Activated CD8-positive, alpha-beta T cell treated with anti-CD3 and anti-CD28 coated beads for 36 hours (primary cell): ENCODE results near the gene PTPRD. TPM values are rescaled to one million over a fixed set of nuclear protein-coding genes. Genes with fewer than 3 reads are reported as not detected.

Source experiments
- ATAC-seq: fragments of 200-7000 bp; cut with Tn5 transposase; one replicate; pipeline ENCODE4 v1.10.0; 2021; ENCODE audit warnings: mild to moderate bottlenecking, moderate library complexity
- CTCF ChIA-PET: fragments of 350-600 bp; sonication (Branson Sonifier 250); formaldehyde crosslinking; loops from one replicate; lab custom pipeline; 2021; ENCODE audit warnings: antibody characterized with exemption; lab: Charles Lee
- POLR2A ChIA-PET: fragments of 350-600 bp; sonication (Branson Sonifier 250); formaldehyde crosslinking; loops from one replicate; lab custom pipeline; 2021; ENCODE audit warnings: antibody characterized with exemption; lab: Charles Lee
- DNase-seq: peaks from one replicate; pipeline ENCODE4 v3.0.0-alpha.2; 2020
- H3K27ac Mint-ChIP-seq: one replicate; pipeline ENCODE4 v1.8.0; 2021; ENCODE audit warnings: mild to moderate bottlenecking, mixed read lengths
- H3K27me3 Mint-ChIP-seq: one replicate; pipeline ENCODE4 v1.8.0; 2021; ENCODE audit warnings: mixed read lengths
- H3K36me3 Mint-ChIP-seq: one replicate; pipeline ENCODE4 v1.8.0; 2021; ENCODE audit warnings: low read depth, mixed read lengths
- H3K4me1 Mint-ChIP-seq: one replicate; pipeline ENCODE4 v1.8.0; 2021; ENCODE audit warnings: low read depth, mixed read lengths
- H3K4me3 Mint-ChIP-seq: one replicate; pipeline ENCODE4 v1.8.0; 2021; ENCODE audit warnings: mild to moderate bottlenecking, moderate library complexity, mixed read lengths
- H3K9me3 Mint-ChIP-seq: one replicate; pipeline ENCODE4 v1.8.0; 2021; ENCODE audit warnings: mixed read lengths
- intact Hi-C: fragments of 100-400 bp; cut with micrococcal nuclease; formaldehyde crosslinking; loops from one replicate; pipeline ENCODE4 v1.10.0; 2022
- total RNA-seq, 2 experiments: library from RNA; stranded (reverse); gene quantifications; one replicate each; pipeline ENCODE4 v1.2.3, GENCODE V29; 2021
- TF ChIP-seq, protein P1 (sequence below): fragments of 200-600 bp; IDR thresholded peaks from one replicate; pipeline ENCODE4 v1.8.0; 2022; ENCODE audit warnings: antibody characterized with exemption, mild to moderate bottlenecking

PTPRD gene
- total RNA-seq, 2 experiments from 2014 or later, result not detected

- DNase-seq (no peak), ATAC-seq (no peak)
- CTCF ChIA-PET, result interaction anchor here (1.3 kb wide), 1 partner anchor 34 kb away, joined by 3 read pairs; no protein-coding TSS in a partner anchor
- H3K27ac Mint-ChIP-seq, result no peak overlapping the region
- H3K36me3 Mint-ChIP-seq, result no peaks in the 10 kb centered on the region
- H3K4me3 Mint-ChIP-seq, result no peak overlapping the region
- POLR2A ChIA-PET, result no interaction called here
- no peaks in the 10 kb centered on the region for H3K9me3 Mint-ChIP-seq
- TF ChIP-seq, protein P1, sequence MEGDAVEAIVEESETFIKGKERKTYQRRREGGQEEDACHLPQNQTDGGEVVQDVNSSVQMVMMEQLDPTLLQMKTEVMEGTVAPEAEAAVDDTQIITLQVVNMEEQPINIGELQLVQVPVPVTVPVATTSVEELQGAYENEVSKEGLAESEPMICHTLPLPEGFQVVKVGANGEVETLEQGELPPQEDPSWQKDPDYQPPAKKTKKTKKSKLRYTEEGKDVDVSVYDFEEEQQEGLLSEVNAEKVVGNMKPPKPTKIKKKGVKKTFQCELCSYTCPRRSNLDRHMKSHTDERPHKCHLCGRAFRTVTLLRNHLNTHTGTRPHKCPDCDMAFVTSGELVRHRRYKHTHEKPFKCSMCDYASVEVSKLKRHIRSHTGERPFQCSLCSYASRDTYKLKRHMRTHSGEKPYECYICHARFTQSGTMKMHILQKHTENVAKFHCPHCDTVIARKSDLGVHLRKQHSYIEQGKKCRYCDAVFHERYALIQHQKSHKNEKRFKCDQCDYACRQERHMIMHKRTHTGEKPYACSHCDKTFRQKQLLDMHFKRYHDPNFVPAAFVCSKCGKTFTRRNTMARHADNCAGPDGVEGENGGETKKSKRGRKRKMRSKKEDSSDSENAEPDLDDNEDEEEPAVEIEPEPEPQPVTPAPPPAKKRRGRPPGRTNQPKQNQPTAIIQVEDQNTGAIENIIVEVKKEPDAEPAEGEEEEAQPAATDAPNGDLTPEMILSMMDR, result no peak
- intact Hi-C loops, result no loop called here
- no peaks in the 10 kb centered on the region for H3K4me1 Mint-ChIP-seq
- H3K27me3 Mint-ChIP-seq, result no peaks in the 10 kb centered on the region
These were observed 1927.7 kb downstream of the PTPRD start for GRCh38 chr9:8684978-8685708.

DNA sequence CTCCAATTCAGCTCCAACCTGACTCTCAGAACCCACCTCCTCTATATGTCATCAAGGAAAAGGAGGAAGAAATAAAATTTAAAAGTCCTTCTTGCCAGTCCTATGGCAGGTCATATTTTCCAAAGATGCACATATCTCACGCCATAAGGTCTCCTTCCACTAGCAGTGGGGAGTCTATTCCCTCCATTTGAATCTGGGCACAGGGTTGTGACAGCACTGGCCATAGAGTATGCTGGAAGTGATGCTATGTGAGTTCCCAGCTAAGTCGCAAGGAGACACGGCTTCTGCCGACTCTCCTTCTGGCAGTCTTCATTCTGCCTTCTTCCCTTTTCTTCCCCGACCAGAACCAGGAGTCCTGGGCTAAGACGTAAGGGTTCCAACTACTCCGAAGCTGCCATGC is 1929.3 kb downstream of the PTPRD start:
- ChIA-PET POLR2A (no interaction called here), CTCF (no interaction called here)
- Mint-ChIP-seq H3K4me1 (no peaks in the 10 kb centered on the region), H3K9me3 (no peaks in the 10 kb centered on the region), H3K4me3 (no peak overlapping the region), H3K36me3 (no peaks in the 10 kb centered on the region), H3K27me3 (no peaks in the 10 kb centered on the region), H3K27ac (no peak overlapping the region)
- DNase-seq (no peak), ATAC-seq (no peak)
- intact Hi-C loops, result no loop called here
- TF ChIP-seq, protein P1, result no peak

GRCh38 chr9:8680658-8681057 is 1932.1 kb downstream of the PTPRD start:
- CTCF ChIA-PET, result no interaction called here
- intact Hi-C loops, result no loop called here
- H3K9me3 Mint-ChIP-seq, result no peaks in the 10 kb centered on the region
- no peaks in the 10 kb centered on the region for H3K4me1 Mint-ChIP-seq
- TF ChIP-seq, protein P1, result no peak
- no peak overlapping the region for H3K27ac Mint-ChIP-seq
- POLR2A ChIA-PET, result no interaction called here
- no peaks in the 10 kb centered on the region for H3K27me3 Mint-ChIP-seq
- no peak overlapping the region for H3K4me3 Mint-ChIP-seq
- DNase-seq, result no peak
- no peaks in the 10 kb centered on the region for H3K36me3 Mint-ChIP-seq
- no peak for ATAC-seq

DNA sequence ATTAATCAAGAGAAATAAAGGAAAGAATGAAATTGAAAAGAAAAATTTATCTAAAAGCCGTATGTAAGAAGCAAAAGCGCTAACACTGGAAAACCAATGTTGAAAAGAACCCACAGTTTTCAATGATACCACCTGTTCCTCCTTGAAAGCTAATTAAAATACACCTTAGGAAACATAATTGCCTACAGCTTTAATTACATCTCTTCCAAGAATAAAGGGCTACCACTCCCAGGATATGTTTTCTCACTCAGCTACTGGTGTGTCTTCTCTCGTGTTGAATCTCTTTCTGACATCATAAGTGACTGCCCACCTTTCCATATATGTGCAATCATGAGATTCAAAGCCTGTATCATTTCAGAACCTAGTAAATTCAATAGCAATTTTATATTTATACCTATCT is 1932.6 kb downstream of the PTPRD start:
- H3K4me3 Mint-ChIP-seq, result no peak overlapping the region
- CTCF ChIA-PET, result interaction anchor here (1.1 kb wide), 1 partner anchor 13 kb away, joined by 3 read pairs; no protein-coding TSS in a partner anchor

GRCh38 chr9:8679371-8679822 is 1933.4 kb downstream of the PTPRD start:
- Mint-ChIP-seq H3K4me3 (no peak overlapping the region), H3K27me3 (no peaks in the 10 kb centered on the region), H3K4me1 (no peaks in the 10 kb centered on the region), H3K9me3 (no peaks in the 10 kb centered on the region), H3K36me3 (no peaks in the 10 kb centered on the region), H3K27ac (no peak overlapping the region)
- no peak for DNase-seq
- no peak for ATAC-seq
- intact Hi-C loops, result no loop called here
- ChIA-PET CTCF (interaction anchor here (1.1 kb wide), 1 partner anchor 12 kb away, joined by 3 read pairs; no protein-coding TSS in a partner anchor), POLR2A (no interaction called here)
- TF ChIP-seq, protein P1, result no peak

More for the DNA sequence above, 1932.6 kb downstream of the PTPRD start:
- POLR2A ChIA-PET, result no interaction called here
- DNase-seq (no peak), ATAC-seq (no peak)
- H3K9me3 Mint-ChIP-seq, result no peaks in the 10 kb centered on the region
- H3K27ac Mint-ChIP-seq, result no peak overlapping the region
- no peaks in the 10 kb centered on the region for H3K4me1 Mint-ChIP-seq
- intact Hi-C loops, result no loop called here
- no peaks in the 10 kb centered on the region for H3K27me3 Mint-ChIP-seq
- TF ChIP-seq, protein P1, result no peak
- no peaks in the 10 kb centered on the region for H3K36me3 Mint-ChIP-seq
